OCI-M1 (cell line): ENCODE results near the gene MMP23B.

Source experiments
- DNase-seq: peaks from one replicate; lab custom pipeline; 2025; lab: John Stamatoyannopoulos, UW

MMP23B gene

DNA sequence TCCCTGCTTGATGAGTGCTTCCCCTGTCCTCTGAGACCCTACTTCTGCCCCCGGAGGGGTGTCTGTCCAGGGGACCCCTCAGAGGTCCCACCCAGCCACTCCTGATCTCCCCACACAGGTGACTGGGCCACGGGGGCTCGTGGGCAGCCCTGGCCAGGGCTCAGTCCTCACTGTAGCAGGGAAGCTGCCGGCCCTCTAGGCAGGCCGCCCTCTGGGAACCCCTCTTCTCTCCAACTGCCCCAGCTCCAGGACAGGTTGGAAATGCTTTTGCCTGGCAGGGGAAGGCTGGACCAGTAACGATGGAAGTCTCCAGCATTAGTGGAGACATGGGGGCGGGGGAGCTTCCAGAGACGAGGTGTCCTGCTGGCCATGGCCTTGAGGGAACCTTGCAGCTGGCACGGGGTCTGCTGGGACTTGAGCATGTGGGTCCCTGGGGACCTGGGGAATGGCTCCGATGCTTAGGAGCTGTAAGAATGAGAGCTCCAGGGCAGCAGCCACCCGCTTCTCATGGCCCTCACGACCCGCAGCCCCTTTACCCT is 28.9 kb upstream of the MMP23B start:
- DNase-seq, result no peak

DNA sequence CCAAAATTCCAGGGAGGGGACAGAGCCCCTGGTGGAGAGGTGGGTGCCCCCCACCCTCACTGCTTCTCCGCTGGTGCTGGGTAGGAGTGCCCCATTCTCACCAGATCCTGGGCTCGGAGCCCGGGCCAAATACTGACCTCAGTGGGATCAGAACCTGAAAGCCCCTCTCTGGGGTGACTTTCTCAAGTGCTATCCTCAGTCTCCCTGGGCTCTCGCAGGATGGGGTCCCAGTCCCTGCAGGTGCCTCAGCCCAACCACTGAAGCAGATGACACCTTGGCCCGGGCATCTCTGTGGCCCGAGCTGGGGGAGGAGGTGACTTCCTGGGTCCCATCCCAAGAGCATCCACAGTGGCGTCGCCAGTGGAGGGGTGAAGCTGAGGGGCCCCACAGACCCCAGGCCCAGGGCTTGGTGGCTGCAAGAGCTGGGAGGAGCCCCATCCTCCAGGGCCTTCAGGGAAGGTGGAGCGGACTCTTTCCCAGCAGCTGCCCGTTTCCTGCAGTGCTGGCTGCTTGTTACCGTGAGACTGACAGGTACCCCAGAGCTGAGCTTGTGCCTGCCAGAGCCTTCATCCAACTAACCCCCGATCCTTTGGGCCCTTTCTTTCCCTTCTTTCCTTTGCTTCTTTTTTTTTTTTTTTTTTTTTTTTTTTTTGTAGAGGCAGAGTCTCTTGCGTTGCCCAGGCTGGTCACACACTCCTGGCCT is 28.2 kb upstream of the MMP23B start:
- no peak for DNase-seq

DNA sequence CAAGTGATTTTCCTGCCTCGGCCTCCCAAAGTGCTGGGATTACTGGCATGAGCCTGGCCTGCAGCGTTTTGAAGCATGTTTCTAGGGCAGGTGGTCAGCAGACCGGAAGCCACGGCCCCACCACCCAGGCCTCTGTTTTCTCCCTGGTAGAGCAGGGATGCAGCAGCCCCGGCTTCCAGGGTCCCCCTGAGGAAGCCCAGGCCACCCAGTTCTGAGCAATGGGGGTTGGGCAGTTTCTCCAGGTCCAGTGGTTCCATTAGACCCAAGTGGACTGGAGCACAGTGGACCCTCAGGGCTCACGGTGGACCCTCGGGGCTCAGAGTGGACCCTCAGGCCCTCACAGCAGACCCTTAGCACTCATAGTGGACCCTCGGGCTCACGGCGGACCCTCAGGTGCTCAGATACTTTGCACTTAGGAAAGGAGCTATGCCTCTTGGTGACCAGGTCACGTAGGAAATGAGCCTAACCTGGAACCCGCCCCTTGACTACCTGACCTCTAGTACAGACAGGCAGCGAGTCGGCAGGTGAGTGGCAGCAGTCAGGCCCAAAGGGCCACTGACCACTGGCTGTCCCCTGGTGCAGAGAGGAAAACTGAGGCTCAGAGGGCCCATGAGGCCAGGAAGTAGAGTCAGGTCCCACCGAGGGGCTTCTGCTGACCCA is 27.5 kb upstream of the MMP23B start:
- no peak for DNase-seq

DNA sequence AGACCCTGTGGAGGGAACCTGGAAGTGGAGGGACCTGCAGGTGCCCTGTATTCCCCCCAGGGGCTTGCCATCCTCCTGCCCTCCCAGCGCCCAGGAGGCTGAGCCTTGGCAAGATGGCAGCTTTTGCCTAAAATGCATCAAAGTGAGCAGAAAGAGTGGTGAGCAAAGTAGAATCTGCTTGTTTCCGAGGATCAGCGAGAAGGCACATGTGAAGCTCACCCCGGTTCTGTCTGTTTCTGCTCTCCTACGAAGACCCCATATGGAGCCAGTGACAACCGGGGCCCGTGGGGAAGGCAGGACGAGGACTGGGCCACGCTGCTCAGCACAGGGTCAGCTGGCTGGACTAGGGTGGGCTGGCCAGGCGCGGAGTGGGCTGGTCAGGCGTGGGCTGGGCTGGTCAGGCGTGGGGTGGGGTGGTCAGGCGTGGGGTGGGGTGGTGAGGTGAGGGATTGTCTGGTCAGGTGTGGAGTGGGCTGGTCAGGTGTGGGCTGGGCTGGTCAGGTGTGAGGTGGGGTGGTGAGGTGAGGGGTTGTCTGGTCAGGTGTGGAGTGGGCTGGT is 26.9 kb upstream of the MMP23B start:
- DNase-seq, result no peak

DNA sequence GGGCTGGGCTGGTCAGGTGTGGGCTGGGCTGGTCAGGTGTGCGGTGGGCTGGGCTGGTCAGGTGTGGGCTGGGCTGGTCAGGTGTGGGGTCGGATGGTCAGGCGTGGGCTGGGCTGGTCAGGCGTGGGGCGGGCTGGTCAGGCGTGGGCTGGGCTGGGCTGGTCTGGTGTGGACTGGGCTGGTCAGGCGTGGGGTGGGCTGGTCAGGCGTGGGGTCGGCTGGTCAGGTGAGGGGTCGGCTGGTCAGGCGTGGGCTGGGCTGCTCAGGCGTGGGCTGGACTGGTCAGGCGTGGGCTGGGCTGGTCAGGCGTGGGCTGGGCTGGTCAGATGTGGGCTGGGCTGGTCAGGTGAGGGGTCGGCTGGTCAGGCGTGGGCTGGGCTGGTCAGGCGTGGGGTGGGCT is 26.2 kb upstream of the MMP23B start:
- DNase-seq, result no peak

DNA sequence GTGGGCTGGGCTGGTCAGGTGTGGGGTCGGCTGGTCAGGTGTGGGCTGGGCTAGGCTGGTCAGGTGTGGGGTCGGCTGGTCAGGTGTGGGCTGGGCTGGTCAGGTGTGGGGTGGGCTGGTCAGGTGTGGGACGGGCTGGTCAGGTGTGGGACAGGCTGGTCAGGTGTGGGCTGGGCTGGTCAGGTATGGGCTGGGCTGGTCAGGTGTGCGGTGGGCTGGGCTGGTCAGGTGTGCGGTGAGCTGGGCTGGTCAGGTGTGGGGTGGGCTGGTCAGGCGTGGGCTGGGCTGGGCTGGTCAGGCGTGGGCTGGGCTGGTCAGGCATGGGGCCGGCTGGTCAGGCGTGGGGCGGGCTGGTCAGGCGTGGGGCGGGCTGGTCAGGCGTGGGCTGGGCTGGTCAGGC is 25.7 kb upstream of the MMP23B start:
- no peak for DNase-seq

DNA sequence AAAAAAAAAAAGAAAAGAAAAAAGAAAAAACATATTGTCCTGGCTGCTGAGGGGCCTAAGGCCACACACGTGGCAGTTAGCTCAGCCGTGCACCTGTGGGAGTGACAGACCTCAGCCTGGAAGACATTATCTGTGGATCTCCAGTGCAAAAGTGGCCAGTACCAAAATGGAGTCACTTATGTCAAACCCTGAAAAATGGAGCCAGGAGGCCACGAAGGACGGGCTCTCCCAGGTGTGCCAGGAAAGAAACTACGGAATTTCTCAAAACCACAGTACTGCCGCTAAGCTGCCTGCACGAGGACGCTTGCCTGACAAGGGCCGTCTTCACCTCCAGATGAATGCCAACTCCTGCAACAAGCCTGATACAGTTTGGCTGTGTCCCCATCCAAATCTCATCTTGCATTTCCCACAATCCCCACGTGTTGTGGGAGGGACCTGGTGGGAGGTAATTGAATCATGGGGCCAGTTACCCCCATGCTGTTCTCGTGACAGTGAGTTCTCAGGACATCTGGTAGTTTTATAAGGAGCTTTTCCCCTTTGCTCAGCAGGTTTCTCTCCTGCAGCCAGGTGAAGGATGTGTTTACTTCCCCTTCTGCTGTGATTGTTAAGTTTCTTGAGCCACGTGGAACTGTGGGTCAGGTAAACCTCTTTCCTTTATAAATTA is 22.0 kb upstream of the MMP23B start:
- DNase-seq, result no peak

DNA sequence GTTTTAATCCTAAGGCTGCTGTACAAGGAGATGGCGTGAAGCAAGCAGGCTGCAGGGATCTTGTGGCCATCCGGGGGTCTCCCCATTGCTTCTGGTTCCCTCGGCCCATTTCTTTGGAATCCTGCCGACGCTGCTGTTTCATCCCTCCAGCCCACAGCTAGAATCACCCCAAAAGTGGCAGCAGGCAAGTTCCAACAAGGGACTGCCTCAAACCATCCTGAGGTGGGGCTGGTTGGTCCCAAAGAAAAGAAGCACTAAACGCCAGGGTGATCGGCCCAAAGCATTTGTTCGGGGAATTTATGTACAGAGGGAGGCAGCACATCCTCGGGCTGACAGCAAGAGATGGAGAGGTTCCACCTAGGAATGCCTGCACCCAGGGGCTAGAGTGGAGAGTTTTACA is 21.2 kb upstream of the MMP23B start:
- no peak for DNase-seq

DNA sequence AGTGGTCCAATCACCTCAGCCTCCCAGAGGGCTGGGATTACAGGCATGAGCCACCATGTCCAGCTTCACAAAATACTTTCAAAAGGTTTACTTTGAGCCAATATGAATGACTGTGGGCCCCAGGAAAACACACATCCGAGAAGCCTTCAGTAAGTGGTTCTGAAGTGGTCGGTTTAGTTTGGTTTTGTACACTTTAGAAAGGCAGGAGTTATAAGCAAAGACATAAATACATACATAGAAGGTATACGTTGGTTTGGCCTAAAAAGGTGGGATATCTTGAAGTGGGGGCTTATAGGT is 19.9 kb upstream of the MMP23B start:
- no peak for DNase-seq

DNA sequence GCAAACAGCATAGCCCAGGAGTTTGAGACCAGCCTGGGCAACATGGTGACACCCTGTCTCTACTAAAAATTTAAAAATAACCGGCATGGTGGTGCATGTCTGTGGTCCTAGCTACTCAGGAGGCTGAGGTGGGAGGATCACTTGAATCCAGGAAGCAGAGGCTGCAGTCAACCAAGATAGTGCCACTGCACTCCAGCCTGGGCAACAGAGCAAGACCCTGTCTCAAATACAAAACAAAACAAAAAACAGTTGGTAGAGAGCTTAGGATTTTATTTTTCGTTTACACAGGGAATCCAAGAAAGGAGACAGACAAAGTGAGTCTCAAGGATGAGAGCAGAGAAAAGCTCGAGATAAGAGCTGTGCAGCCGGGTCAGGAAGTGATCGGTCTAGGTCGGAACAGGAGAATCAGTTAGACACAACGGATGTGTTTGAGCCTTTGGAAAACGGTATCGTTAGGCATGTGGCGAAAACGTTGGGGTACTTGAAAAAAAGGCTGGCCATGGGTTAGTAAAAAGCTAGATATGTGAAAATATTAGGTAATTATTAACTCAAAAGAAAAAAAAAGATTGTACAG is 18.4 kb upstream of the MMP23B start:
- DNase-seq, result no peak

DNA sequence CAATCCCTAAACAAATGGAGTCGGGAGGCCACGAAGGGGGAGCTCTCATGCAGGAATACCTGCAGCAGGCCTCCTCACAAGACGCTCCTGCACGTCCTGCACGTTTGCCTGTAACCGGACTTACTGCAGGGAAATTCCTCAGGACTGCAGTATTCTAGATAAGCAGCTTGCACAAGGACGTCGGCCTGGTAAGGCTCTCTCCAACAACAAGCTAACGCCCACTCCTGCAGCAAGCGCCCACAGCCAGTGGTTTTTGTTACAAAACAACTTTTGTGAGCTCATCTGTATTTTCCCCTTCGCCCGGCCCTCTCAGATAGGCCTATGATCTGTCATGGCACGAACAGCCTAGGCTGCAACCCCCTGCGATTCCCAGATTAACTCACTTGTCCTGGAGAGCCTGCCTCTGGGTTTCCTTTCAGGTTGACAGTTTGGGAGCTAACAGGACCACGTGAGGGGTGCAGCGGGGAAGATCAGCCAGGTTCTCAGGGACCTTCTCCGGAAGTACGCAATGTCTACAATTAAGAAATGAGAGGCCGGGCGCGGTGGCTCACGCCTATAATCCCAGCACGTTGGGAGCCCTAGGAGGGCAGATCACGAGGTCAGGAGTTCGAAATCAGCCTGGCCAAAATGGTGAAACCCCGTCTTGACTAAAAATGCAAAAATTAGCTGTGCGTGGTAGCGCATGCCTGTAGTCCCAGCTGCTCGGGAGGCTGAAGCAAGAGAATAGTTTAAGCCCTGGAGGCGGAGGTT is 17.6 kb upstream of the MMP23B start:
- peak; percentile 90 for DNase-seq

DNA sequence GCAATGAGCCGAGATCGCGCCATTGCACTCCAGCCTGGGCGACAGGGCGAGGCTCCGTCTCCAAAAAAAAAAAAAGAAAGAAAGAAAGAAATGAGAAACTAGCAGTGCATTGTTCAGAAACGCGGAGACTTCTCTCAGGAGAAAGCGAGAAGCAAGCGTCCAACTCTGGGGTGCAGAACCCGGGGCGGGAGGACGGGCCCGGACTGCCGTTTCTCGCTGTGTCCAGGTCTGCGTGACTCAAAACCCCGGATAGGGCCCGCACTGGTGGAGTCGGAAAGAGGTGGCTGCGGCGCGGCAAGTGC is 17.1 kb upstream of the MMP23B start:
- DNase-seq, result no peak

DNA sequence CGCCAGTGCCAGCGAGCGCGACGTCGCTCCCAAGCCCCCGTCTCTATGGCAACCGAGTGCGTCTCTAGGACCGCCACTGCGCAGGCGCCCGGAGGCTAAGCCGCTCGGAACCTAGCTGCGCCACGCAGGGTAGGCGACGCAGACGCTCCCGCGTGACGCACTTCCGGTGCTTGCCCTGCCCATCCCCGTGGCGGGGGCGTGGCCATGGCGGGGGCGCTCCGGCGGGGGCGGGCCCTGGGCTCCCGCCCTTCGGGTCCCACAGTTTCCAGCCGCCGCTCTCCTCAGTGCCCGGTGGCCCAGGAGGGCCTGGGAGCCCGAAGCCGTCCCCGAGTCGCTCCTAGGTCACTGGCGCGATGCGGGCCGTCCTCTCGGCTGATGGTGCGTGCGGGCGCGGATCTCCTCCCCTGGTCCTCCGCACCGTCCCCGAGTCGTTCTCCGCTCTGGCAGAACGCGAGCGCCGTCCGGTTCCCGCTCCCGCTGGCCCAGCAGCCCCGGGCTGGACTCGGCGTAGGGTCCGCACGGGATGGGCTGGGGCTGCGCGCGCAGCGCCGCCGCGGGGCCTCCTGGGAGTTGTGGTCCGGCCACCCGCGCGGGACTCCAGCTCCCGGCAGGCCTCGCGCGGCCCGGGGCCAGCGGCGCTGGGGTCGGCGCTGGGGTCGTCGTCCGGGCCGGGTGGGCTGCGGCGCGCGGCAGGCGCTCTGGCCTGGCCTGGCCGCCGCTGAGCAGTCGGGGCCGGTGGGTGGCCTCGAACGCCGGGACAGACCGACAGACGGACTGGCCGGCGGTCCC is 16.5 kb upstream of the MMP23B start, which contains the start of gene MIB2:
TSS of gene MIB2 (plus strand) at position 245 of the 789 bp plus-strand sequence. CDS start 7,953 bp downstream, outside the sequence.
- DNase-seq, result peak; percentile 98

DNA sequence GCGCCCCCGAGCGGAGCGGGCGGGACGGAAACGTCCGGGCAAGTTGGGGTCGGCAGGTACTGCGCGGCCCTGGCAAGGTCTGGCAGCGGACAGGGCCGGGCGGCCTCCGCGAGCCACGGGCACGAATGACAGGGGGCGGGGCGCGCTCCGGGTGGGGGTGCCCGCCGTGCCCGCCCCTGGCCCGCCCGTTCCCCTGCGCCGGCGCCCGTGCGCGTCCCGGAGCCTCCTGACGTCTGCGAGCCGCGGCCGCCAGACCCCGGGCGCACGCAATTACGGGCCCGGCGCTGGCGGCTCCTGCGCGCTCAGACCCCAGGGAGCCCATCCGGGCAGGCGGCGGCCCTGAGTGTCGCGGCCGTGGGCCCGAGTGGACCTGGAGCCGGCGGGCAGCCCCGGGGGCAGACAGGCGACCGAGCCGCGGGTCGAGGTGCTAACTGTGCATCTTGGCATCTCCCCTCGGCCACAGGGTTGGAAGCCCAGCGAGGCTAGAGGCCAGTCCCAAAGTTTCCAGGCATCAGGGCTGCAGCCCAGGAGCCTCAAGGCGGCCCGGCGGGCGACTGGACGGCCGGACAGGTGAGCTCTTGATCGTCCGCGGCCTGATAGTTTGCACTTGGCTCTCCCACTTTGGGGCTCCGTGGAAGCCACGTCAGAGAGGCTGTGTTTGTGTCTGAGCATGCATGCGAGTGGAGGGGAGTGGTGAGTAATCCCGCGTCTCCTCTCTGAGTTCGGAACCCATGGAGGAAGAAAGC is 15.8 kb upstream of the MMP23B start:
- DNase-seq, result peak; percentile 22

DNA sequence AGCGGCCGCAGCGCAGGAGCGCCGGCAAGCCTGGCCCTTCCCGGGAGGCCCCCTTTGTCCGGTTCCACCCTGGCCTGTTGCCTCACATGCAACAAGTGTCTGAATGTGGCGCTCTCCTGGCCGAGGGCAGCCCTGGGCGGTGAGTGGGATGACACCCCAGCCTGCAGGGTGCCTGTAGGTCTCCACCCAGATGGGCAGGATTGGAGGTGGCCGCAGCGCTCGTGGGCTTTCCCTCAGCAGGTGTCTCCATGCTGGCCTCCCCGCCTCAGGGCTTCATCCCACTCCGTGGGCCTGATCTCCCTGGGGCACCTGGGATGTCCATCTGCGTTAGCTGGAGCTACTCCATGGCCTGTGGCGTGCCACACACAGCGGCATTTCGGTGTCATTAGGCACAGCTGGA is 15.1 kb upstream of the MMP23B start:
- DNase-seq, result no peak

DNA sequence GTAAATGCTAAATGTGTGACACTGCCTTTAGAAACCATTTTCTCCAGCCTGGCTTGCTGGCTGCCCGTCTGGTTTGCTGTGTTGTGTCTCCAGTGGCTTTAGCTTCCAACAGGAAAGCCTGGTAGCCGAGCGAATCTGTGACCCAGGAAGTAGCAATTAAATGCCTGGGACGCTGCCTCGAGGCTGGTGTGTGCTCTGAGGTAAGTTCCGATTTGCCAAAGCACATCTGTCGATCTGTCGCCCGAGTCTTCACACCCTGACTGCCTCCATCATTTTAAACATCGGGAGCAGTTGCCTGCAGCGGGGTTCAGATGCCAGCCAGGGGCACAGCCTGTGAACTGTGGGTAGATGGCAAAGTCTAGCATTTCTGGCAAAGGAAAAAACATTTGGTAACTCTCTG is 14.5 kb upstream of the MMP23B start:
- DNase-seq, result no peak

DNA sequence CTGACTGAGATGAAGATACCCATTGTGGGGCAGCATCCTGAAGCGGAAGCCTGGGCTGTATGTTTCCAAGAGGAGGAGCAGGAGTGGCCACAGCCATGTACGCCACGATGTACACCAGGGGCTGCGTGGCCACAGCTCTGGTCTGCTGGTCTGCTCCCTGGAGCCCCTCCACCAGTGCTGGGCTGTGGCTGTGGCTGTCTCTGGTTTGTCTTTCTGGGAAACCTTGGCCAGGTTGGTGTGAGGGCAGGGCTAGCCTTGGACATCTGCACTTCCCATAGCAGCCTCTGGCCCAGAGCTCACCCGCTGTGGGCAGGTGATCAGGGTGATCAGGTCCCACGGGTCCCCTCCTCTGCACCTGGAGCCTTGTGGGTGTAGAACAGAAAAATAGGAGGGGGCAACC is 14.0 kb upstream of the MMP23B start:
- DNase-seq, result no peak

DNA sequence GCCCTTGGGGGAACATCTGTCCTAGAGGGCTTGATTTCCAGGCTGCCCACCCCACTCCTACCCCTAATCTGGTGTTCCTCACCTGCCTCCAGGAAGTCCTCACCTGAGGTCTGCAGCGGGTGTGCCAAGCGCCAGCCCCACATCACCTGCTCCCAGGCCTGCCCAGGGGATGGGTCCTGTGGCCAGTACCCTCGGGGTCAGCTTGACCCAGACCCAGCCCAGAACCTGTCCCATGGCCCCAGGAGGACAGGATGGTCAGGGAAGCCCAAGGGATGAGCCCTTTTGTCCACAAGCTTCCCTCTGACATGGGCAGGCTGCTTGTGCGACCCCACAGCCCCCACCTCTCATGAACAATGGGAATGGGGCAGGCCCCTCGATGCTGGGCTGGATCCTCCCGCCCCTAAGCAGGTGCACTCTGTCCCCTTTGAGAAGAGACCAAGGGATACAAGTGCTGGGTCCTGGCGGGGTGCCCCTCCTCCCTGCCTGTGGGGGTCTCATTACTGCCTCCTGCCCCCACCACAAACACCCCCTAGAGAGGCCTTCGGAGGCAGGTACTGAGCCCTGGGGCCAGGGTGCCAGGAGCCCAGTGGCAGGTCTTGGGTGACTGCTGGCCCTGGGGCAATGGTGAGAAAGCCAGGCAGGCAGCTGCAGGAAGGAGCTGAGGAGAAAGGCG is 13.4 kb upstream of the MMP23B start:
- DNase-seq, result no peak

DNA sequence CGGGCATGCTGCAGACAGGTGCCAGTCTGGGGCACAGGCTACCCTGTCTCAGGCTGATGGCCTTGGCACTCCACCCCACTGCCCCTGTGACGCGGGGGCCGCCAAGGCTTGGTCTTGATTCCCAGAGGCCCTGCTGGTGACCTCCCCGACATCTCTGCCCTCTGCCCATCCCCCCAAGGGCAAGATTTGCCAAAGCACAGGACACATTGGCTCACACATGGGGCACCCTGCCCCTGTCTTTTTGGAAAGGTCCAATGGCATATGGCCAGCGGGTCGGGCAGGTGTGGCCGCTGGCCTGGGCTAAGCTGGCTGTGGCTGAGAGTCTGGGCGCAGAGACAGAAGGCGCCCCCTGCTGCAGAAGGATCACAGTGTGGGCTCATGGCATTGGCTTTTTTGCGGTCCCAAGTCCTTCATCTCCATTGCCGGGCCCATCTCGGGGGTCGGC is 12.0 kb upstream of the MMP23B start:
- DNase-seq, result peak; percentile 38
